ENCODE data around the gene SNIP1. TPM values are rescaled to one million over a fixed set of nuclear protein-coding genes. Genes with fewer than 3 reads are reported as not detected.
"Not testable (repeated sequence)": the region's sequence is repeated elsewhere in the genome, so short reads cannot be mapped to it uniquely, and the experiment has no call there.

The SNIP1 gene
- total RNA-seq, 4 donors from 2014 or later = 13.5 to 23.4 (median 15.6) TPM

GRCh38 chr1:37513795-37514349 is 40.2 kb downstream of the SNIP1 start:
- H3K27me3 ChIP-seq = no peaks in the 10 kb centered on the region
- peak overlapping the region; percentile 87 for H3K4me3 ChIP-seq
- H3K4me1 ChIP-seq = peaks cover 21% of the 10 kb centered on the region
- H3K36me3 ChIP-seq = peaks cover 18% of the 10 kb centered on the region
- 2% methylated on average over 12 of the region's 26 CpGs for WGBS
- H3K9me3 ChIP-seq = no peaks in the 10 kb centered on the region
- DNase-seq (ENCODE audit: low spot score in 2 of 2) = no peak
- TF ChIP-seq POLR2AphosphoS5 (IDR thresholded peaks at IDR 0.05) = no peak
- TF ChIP-seq EP300 (IDR thresholded peaks at IDR 0.05) = no peak
- no peak for TF ChIP-seq CTCF (IDR thresholded peaks at IDR 0.05)
- TF ChIP-seq POLR2A (IDR thresholded peaks at IDR 0.05) = no peak
- peak overlapping the region; percentile 94 for H3K27ac ChIP-seq

- WGBS = 85% methylated on average over 4 of the region's 4 CpGs
- Histone ChIP-seq H3K27ac (no peak overlapping the region), H3K4me1 (peaks cover 15% of the 10 kb centered on the region), H3K4me3 (no peak overlapping the region), H3K9me3 (no peaks in the 10 kb centered on the region), H3K36me3 (peaks cover 58% of the 10 kb centered on the region), H3K27me3 (no peaks in the 10 kb centered on the region)
- DNase-seq (ENCODE audit: low spot score in 2 of 2) = no peak
- TF ChIP-seq POLR2A (IDR thresholded peaks at IDR 0.05) (no peak), EP300 (IDR thresholded peaks at IDR 0.05) (no peak), POLR2AphosphoS5 (IDR thresholded peaks at IDR 0.05) (no peak), CTCF (IDR thresholded peaks at IDR 0.05) (no peak)
Observed at GRCh38 chr1:37509181-37509580, 44.9 kb downstream of the SNIP1 start.

- WGBS = 100% methylated on average over 2 of the region's 2 CpGs
Observed at GRCh38 chr1:37506740-37507139, 47.4 kb downstream of the SNIP1 start.

GRCh38 chr1:37502791-37503190 is 51.3 kb downstream of the SNIP1 start:
- 87% methylated on average over 2 of the region's 2 CpGs for WGBS
- peaks cover 77% of the 10 kb centered on the region for H3K36me3 ChIP-seq

More at GRCh38 chr1:37506740-37507139, 47.4 kb downstream of the SNIP1 start:
- H3K4me1 ChIP-seq = no peaks in the 10 kb centered on the region
- DNase-seq (ENCODE audit: low spot score in 2 of 2) = no peak
- no peak overlapping the region for H3K4me3 ChIP-seq
- H3K27me3 ChIP-seq = no peaks in the 10 kb centered on the region
- H3K36me3 ChIP-seq = peaks cover 69% of the 10 kb centered on the region
- no peak overlapping the region for H3K27ac ChIP-seq
- H3K9me3 ChIP-seq = no peaks in the 10 kb centered on the region
- no peak for TF ChIP-seq POLR2AphosphoS5 (IDR thresholded peaks at IDR 0.05)
- TF ChIP-seq POLR2A (IDR thresholded peaks at IDR 0.05) = no peak
- TF ChIP-seq CTCF (IDR thresholded peaks at IDR 0.05) = no peak
- TF ChIP-seq EP300 (IDR thresholded peaks at IDR 0.05) = no peak

GRCh38 chr1:37502104-37502503 is 52.0 kb downstream of the SNIP1 start:
- peaks cover 10% of the 10 kb centered on the region for H3K4me1 ChIP-seq
- no peak for TF ChIP-seq CTCF (IDR thresholded peaks at IDR 0.05)
- TF ChIP-seq EP300 (IDR thresholded peaks at IDR 0.05) = no peak
- TF ChIP-seq POLR2A (IDR thresholded peaks at IDR 0.05) = no peak
- peaks cover 78% of the 10 kb centered on the region for H3K36me3 ChIP-seq
- no peaks in the 10 kb centered on the region for H3K9me3 ChIP-seq
- no peak for DNase-seq (ENCODE audit: low spot score in 2 of 2)
- no peaks in the 10 kb centered on the region for H3K27me3 ChIP-seq
- H3K27ac ChIP-seq = no peak overlapping the region
- H3K4me3 ChIP-seq = no peak overlapping the region

More at GRCh38 chr1:37502791-37503190, 51.3 kb downstream of the SNIP1 start:
- not testable (repeated sequence) for H3K4me1 ChIP-seq; H3K27ac ChIP-seq; H3K9me3 ChIP-seq; H3K4me3 ChIP-seq; H3K27me3 ChIP-seq; DNase-seq (ENCODE audit: low spot score in 2 of 2)

GRCh38 chr1:37501661-37502060 is 52.4 kb downstream of the SNIP1 start:
- Histone ChIP-seq H3K36me3 (peaks cover 73% of the 10 kb centered on the region), H3K4me1 (peaks cover 10% of the 10 kb centered on the region), H3K27me3 (no peaks in the 10 kb centered on the region), H3K4me3 (no peak overlapping the region), H3K9me3 (no peaks in the 10 kb centered on the region), H3K27ac (no peak overlapping the region)
- TF ChIP-seq CTCF (IDR thresholded peaks at IDR 0.05) (no peak), POLR2AphosphoS5 (IDR thresholded peaks at IDR 0.05) (no peak)
- WGBS = 85% methylated on average over 5 of the region's 5 CpGs
- DNase-seq (ENCODE audit: low spot score in 2 of 2) = no peak
